Measurements from ENCODE around the gene KCNJ10. TPM values are rescaled to one million over a fixed set of nuclear protein-coding genes. Genes with fewer than 3 reads are reported as not detected.

Gene KCNJ10
- total RNA-seq, 2 experiments from 2014 or later, result 0.11 TPM

- intact Hi-C loops (cut with DNase I, micrococcal nuclease), result no loop called here
- Mint-ChIP-seq H3K27ac (no peak overlapping the region), H3K27me3 (peaks cover 4% of the 10 kb centered on the region), H3K4me1 (peaks cover 5% of the 10 kb centered on the region), H3K36me3 (ENCODE audit: low read depth) (no peaks in the 10 kb centered on the region), H3K9me3 (ENCODE audit: low read depth) (no peaks in the 10 kb centered on the region), H3K4me3 (no peak overlapping the region)
- POLR2A ChIA-PET, result no interaction called here
- DNase-seq (no peak), ATAC-seq (no peak)
- CTCF ChIA-PET, result interaction anchor here (0.8 to 10.4 kb wide), 3 partner anchors 13 to 211 kb away, joined by 3 to 91 read pairs (median 3); no protein-coding TSS in a partner anchor
These were observed 49.8 kb downstream of the KCNJ10 start for GRCh38 chr1:160020196-160020595.

- Mint-ChIP-seq H3K4me1 (peaks cover 5% of the 10 kb centered on the region), H3K4me3 (no peak overlapping the region), H3K9me3 (ENCODE audit: low read depth) (no peaks in the 10 kb centered on the region), H3K27me3 (peaks cover 6% of the 10 kb centered on the region), H3K36me3 (ENCODE audit: low read depth) (no peaks in the 10 kb centered on the region), H3K27ac (no peak overlapping the region)
- DNase-seq (peak; percentile 25), ATAC-seq (peak; percentile 77)
- intact Hi-C loops (cut with DNase I, micrococcal nuclease), result no loop called here
- CTCF ChIA-PET, result interaction anchor here (0.6 to 10.4 kb wide), 3 partner anchors 11 to 82 kb away, joined by 3 to 91 read pairs (median 3); no protein-coding TSS in a partner anchor
- POLR2A ChIA-PET, result no interaction called here
These were observed 51.1 kb downstream of the KCNJ10 start for GRCh38 chr1:160018900-160019299.

- no peaks in the 10 kb centered on the region for H3K36me3 Mint-ChIP-seq (ENCODE audit: low read depth)
- ATAC-seq (no peak), DNase-seq (no peak)
- peaks cover 6% of the 10 kb centered on the region for H3K27me3 Mint-ChIP-seq
- H3K9me3 Mint-ChIP-seq (ENCODE audit: low read depth), result no peaks in the 10 kb centered on the region
- no peak overlapping the region for H3K27ac Mint-ChIP-seq
- H3K4me1 Mint-ChIP-seq, result peaks cover 5% of the 10 kb centered on the region
- no peak overlapping the region for H3K4me3 Mint-ChIP-seq
- CTCF ChIA-PET, result interaction anchor here (0.6 to 10.4 kb wide), 3 partner anchors 11 to 83 kb away, joined by 3 to 91 read pairs (median 3); no protein-coding TSS in a partner anchor
- POLR2A ChIA-PET, result no interaction called here
- intact Hi-C loops (cut with DNase I, micrococcal nuclease), result no loop called here
These were observed 51.6 kb downstream of the KCNJ10 start for GRCh38 chr1:160018347-160018746.

- Mint-ChIP-seq H3K9me3 (ENCODE audit: low read depth) (no peaks in the 10 kb centered on the region), H3K27ac (no peak overlapping the region), H3K4me3 (no peak overlapping the region), H3K36me3 (ENCODE audit: low read depth) (no peaks in the 10 kb centered on the region), H3K27me3 (peaks cover 6% of the 10 kb centered on the region), H3K4me1 (peaks cover 5% of the 10 kb centered on the region)
- POLR2A ChIA-PET, result no interaction called here
- ATAC-seq (no peak), DNase-seq (no peak)
- intact Hi-C loops (cut with DNase I, micrococcal nuclease), result no loop called here
- CTCF ChIA-PET, result interaction anchor here (0.7 to 10.4 kb wide), 3 partner anchors 10 to 376 kb away, joined by 3 to 91 read pairs (median 3); no protein-coding TSS in a partner anchor
These were observed 52.4 kb downstream of the KCNJ10 start for GRCh38 chr1:160017592-160017991.

GRCh38 chr1:160011781-160012180 lies 58.2 kb downstream of the KCNJ10 start:
- Mint-ChIP-seq H3K9me3 (ENCODE audit: low read depth) (no peaks in the 10 kb centered on the region), H3K27ac (no peak overlapping the region), H3K36me3 (ENCODE audit: low read depth) (no peaks in the 10 kb centered on the region), H3K4me1 (no peaks in the 10 kb centered on the region), H3K27me3 (peaks cover 7% of the 10 kb centered on the region), H3K4me3 (no peak overlapping the region)
- DNase-seq (no peak), ATAC-seq (no peak)
- POLR2A ChIA-PET, result no interaction called here
- CTCF ChIA-PET, result no interaction called here
- intact Hi-C loops (cut with DNase I, micrococcal nuclease), result no loop called here

- H3K27me3 Mint-ChIP-seq, result peaks cover 7% of the 10 kb centered on the region
- no peaks in the 10 kb centered on the region for H3K36me3 Mint-ChIP-seq (ENCODE audit: low read depth)
These were observed 60.2 kb downstream of the KCNJ10 start for GRCh38 chr1:160009801-160010200.

GRCh38 chr1:160009081-160009480 lies 60.9 kb downstream of the KCNJ10 start:
- Mint-ChIP-seq H3K9me3 (ENCODE audit: low read depth) (no peaks in the 10 kb centered on the region), H3K27ac (no peak overlapping the region), H3K4me3 (no peak overlapping the region), H3K36me3 (ENCODE audit: low read depth) (no peaks in the 10 kb centered on the region), H3K27me3 (peaks cover 7% of the 10 kb centered on the region), H3K4me1 (no peaks in the 10 kb centered on the region)
- DNase-seq, result no peak
- CTCF ChIA-PET, result interaction anchor here (1.4 to 10.6 kb wide), 10 partner anchors 9 to 211 kb away, joined by 4 to 237 read pairs (median 29); no protein-coding TSS in a partner anchor
- ATAC-seq, result no peak
- POLR2A ChIA-PET, result no interaction called here
- intact Hi-C loops (cut with DNase I, micrococcal nuclease), result no loop called here

More at GRCh38 chr1:160009801-160010200, 60.2 kb downstream of the KCNJ10 start:
- Mint-ChIP-seq H3K4me1 (no peaks in the 10 kb centered on the region), H3K27ac (no peak overlapping the region), H3K4me3 (no peak overlapping the region), H3K9me3 (ENCODE audit: low read depth) (no peaks in the 10 kb centered on the region)
- ChIA-PET POLR2A (no interaction called here), CTCF (interaction anchor here (3.0 to 10.6 kb wide), 5 partner anchors 9 to 74 kb away, joined by 14 to 237 read pairs (median 33); no protein-coding TSS in a partner anchor)
- ATAC-seq (no peak), DNase-seq (no peak)
- intact Hi-C loops (cut with DNase I, micrococcal nuclease), result no loop called here

- POLR2A ChIA-PET, result interaction anchor here (1.1 kb wide), 1 partner anchor 83 kb away, joined by 5 read pairs; the partner anchor contains the start of gene TAGLN2
- CTCF ChIA-PET, result interaction anchor here (0.6 to 10.6 kb wide), 63 partner anchors 9 to 794 kb away, joined by 3 to 237 read pairs (median 4); partner anchors contain the start of genes DUSP23, IGSF9, KCNJ9 and SLAMF8
- Mint-ChIP-seq H3K4me1 (no peaks in the 10 kb centered on the region), H3K36me3 (ENCODE audit: low read depth) (no peaks in the 10 kb centered on the region), H3K27me3 (peaks cover 9% of the 10 kb centered on the region), H3K9me3 (ENCODE audit: low read depth) (no peaks in the 10 kb centered on the region), H3K4me3 (no peak overlapping the region), H3K27ac (no peak overlapping the region)
- intact Hi-C loops (cut with DNase I, micrococcal nuclease), result loop anchor here (1.0 to 2.0 kb wide), 6 partner anchors 71 to 847 kb away; partner anchors contain the start of gene DUSP23 (in 1 of the 2)
- no peak for DNase-seq
- ATAC-seq, result no peak
These were observed 62.3 kb downstream of the KCNJ10 start for GRCh38 chr1:160007577-160008200.

- intact Hi-C loops (cut with DNase I, micrococcal nuclease), result loop anchor here in 1 of 2 experiments (2.0 kb wide), 2 partner anchors 226 to 846 kb away; partner anchors contain the start of gene DUSP23
- H3K27me3 Mint-ChIP-seq, result peaks cover 11% of the 10 kb centered on the region
- POLR2A ChIA-PET, result interaction anchor here (1.1 kb wide), 1 partner anchor 82 kb away, joined by 5 read pairs; the partner anchor contains the start of gene TAGLN2
- no peak overlapping the region for H3K27ac Mint-ChIP-seq
- peak; percentile 88 for DNase-seq
- no peaks in the 10 kb centered on the region for H3K36me3 Mint-ChIP-seq (ENCODE audit: low read depth)
- peak; percentile 90 for ATAC-seq
- H3K4me1 Mint-ChIP-seq, result no peaks in the 10 kb centered on the region
- H3K9me3 Mint-ChIP-seq (ENCODE audit: low read depth), result no peaks in the 10 kb centered on the region
- no peak overlapping the region for H3K4me3 Mint-ChIP-seq
- CTCF ChIA-PET, result interaction anchor here (0.6 to 10.6 kb wide), 50 partner anchors 7 to 1671 kb away, joined by 3 to 237 read pairs (median 5); partner anchors contain the start of genes KCNJ9 and TAGLN2
These were observed 63.5 kb downstream of the KCNJ10 start for GRCh38 chr1:160006312-160006940.

- Mint-ChIP-seq H3K27me3 (peaks cover 11% of the 10 kb centered on the region), H3K9me3 (ENCODE audit: low read depth) (no peaks in the 10 kb centered on the region), H3K27ac (no peak overlapping the region), H3K4me1 (no peaks in the 10 kb centered on the region), H3K36me3 (ENCODE audit: low read depth) (no peaks in the 10 kb centered on the region), H3K4me3 (no peak overlapping the region)
- POLR2A ChIA-PET, result no interaction called here
- CTCF ChIA-PET, result interaction anchor here (0.6 to 10.6 kb wide), 25 partner anchors 10 to 343 kb away, joined by 3 to 237 read pairs (median 7); partner anchors contain the start of genes KCNJ9 and TAGLN2
- ATAC-seq, result no peak
- DNase-seq, result no peak
- intact Hi-C loops (cut with DNase I, micrococcal nuclease), result no loop called here
These were observed 64.9 kb downstream of the KCNJ10 start for GRCh38 chr1:160005070-160005469.

- Mint-ChIP-seq H3K27me3 (peaks cover 11% of the 10 kb centered on the region), H3K36me3 (ENCODE audit: low read depth) (no peaks in the 10 kb centered on the region), H3K9me3 (ENCODE audit: low read depth) (no peaks in the 10 kb centered on the region), H3K4me1 (no peaks in the 10 kb centered on the region), H3K27ac (no peak overlapping the region), H3K4me3 (no peak overlapping the region)
- DNase-seq (no peak), ATAC-seq (no peak)
- ChIA-PET POLR2A (interaction anchor here (0.6 kb wide), 1 partner anchor 22 kb away, joined by 6 read pairs; no protein-coding TSS in a partner anchor), CTCF (interaction anchor here (1.4 to 10.6 kb wide), 6 partner anchors 13 to 206 kb away, joined by 3 to 237 read pairs (median 28); partner anchors contain the start of gene KCNJ9)
- intact Hi-C loops (cut with DNase I, micrococcal nuclease), result no loop called here
These were observed 65.5 kb downstream of the KCNJ10 start for GRCh38 chr1:160004425-160004824.
